PC-3 (cell line): ENCODE measurements around the gene DIO1. TPM values are rescaled to one million over a fixed set of nuclear protein-coding genes. Genes with fewer than 3 reads are reported as not detected.

Source experiments
- ATAC-seq: fragments of 200-7000 bp; cut with Tn5 transposase; 2 replicates; pipeline ENCODE4 v1.9.1; 2020; ENCODE audit warnings: mild to moderate bottlenecking, moderate library complexity
- BruUV-seq: library from RNA; stranded (reverse); fragments of 400-500 nt; replicated peaks from 2 replicates; lab custom pipeline; 2021; lab: Mats Ljungman, UMichigan
- CTCF ChIA-PET: fragments of 300-600 bp; sonication (Branson Sonifier 250); formaldehyde crosslinking; loops from one replicate; lab custom pipeline; 2022; ENCODE audit warnings: antibody characterized with exemption; lab: Charles Lee
- POLR2A ChIA-PET: fragments of 300-600 bp; sonication (Branson Sonifier 250); formaldehyde crosslinking; loops from one replicate; lab custom pipeline; 2022; ENCODE audit warnings: antibody characterized with exemption; ENCODE audit not compliant: unreplicated experiment; lab: Charles Lee
- DNase-seq: peaks from one replicate; pipeline ENCODE4 v3.0.0-alpha.2; 2015
- H2AFZ ChIP-seq: fragments of 300-600 bp; sonication (generic); 2 replicates; pipeline ENCODE4 v1.6.0; 2016; ENCODE audit warnings: antibody characterized with exemption, low read length
- H3F3A ChIP-seq: fragments of 300-600 bp; sonication (generic); one replicate; pipeline ENCODE4 v1.6.0; 2017; ENCODE audit warnings: antibody characterized with exemption, low read length, control low read depth, mild to moderate bottlenecking; ENCODE audit not compliant: unreplicated experiment
- H3K27ac ChIP-seq: fragments of 300-600 bp; sonication (generic); 2 replicates; pipeline ENCODE4 v1.5.1; 2016; ENCODE audit warnings: mild to moderate bottlenecking, low read length
- H3K27me3 ChIP-seq: fragments of 300-600 bp; sonication (generic); 2 replicates; pipeline ENCODE4 v1.6.1; 2016; ENCODE audit warnings: low read length, mixed read lengths
- H3K36me3 ChIP-seq: fragments of 300-600 bp; sonication (generic); 2 replicates; pipeline ENCODE4 v1.6.1; 2016; ENCODE audit warnings: low read depth, mixed run types, low read length, mixed read lengths
- H3K4me1 ChIP-seq: fragments of 300-600 bp; sonication (generic); 2 replicates; pipeline ENCODE4 v1.5.1; 2016; ENCODE audit warnings: low read length; ENCODE audit not compliant: insufficient read depth
- H3K4me2 ChIP-seq: fragments of 300-600 bp; sonication (generic); 2 replicates; pipeline ENCODE4 v1.6.0; 2016; ENCODE audit warnings: low read length
- H3K4me3 ChIP-seq: fragments of 300-600 bp; sonication (generic); 2 replicates; pipeline ENCODE4 v1.5.1; 2016; ENCODE audit warnings: mild to moderate bottlenecking, low read length, mixed read lengths
- H3K79me2 ChIP-seq: fragments of 300-600 bp; sonication (generic); 2 replicates; pipeline ENCODE4 v1.6.1; 2017; ENCODE audit warnings: low read length, mixed read lengths
- H3K9ac ChIP-seq: fragments of 300-600 bp; sonication (generic); 2 replicates; pipeline ENCODE4 v1.6.0; 2016; ENCODE audit warnings: mild to moderate bottlenecking, low read length
- H3K9me2 ChIP-seq: fragments of 300-600 bp; sonication (generic); replicated peaks from 2 replicates; pipeline ENCODE4 v1.6.1; 2016; ENCODE audit warnings: mixed run types, low read length, mixed read lengths
- H3K9me3 ChIP-seq: fragments of 300-600 bp; sonication (generic); 2 replicates; pipeline ENCODE4 v1.6.1; 2016; ENCODE audit warnings: low read length, mixed read lengths
- H4K20me1 ChIP-seq: fragments of 300-600 bp; sonication (generic); 2 replicates; pipeline ENCODE4 v1.6.1; 2016; ENCODE audit warnings: low read length, mixed read lengths
- EZH2 ChIP-seq: fragments of 300-600 bp; sonication (generic); IDR thresholded peaks from one replicate; pipeline ENCODE4 v1.6.1; 2017; ENCODE audit warnings: antibody characterized with exemption, mild to moderate bottlenecking, low read length; ENCODE audit not compliant: unreplicated experiment
- EZH2phosphoT487 ChIP-seq: fragments of 300-600 bp; sonication (generic); IDR thresholded peaks from 2 replicates; pipeline ENCODE4 v1.6.1; 2018; ENCODE audit warnings: mild to moderate bottlenecking, antibody characterized with exemption, low read length, borderline replicate concordance
- intact Hi-C: fragments of 100-400 bp; cut with micrococcal nuclease; formaldehyde crosslinking; loops from 2 replicates; pipeline ENCODE4 v1.9.0; 2023
- total RNA-seq: library from RNA; depleted of rRNA; stranded (reverse); fragments of >200 nt; gene quantifications from 2 replicates; pipeline ENCODE4 v1.2.3, GENCODE V29; 2014
- TF ChIP-seq, protein P1 (sequence below): fragments of 300-600 bp; sonication (generic); conservative IDR thresholded peaks from 2 replicates; pipeline ENCODE4 v1.5.1; 2017; ENCODE audit warnings: antibody characterized with exemption, low read depth, mild to moderate bottlenecking, low read length

The DIO1 gene
- total RNA-seq, 1 experiment from 2014 or later = not detected

DNA sequence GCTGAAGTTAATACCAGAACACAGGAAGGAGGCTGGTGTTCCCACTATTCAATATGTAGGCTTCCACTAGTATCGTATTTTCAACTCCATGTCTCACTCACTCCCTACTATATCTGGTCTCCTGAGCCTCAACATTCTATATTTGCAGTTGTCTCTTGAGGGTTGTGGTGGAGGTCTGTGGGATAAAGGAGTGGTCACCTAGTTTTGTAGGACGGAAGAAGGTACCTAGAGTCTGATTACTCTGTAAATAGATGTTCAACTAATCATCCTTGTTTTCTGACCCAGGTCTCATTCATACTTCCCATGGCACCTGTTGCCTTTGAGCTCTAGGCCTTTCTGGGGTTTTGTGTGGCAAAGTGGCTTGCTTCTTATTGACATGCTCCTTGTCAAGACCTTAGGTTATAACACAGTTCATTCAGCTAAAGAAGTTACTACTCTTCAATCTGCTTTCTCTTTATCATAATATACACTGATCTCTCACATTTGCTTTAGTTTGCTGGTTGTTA, 33.4 kb downstream of the DIO1 start:
- DNase-seq (no peak), ATAC-seq (no peak)
- no peaks in the 10 kb centered on the region for H3F3A ChIP-seq
- no peaks in the 10 kb centered on the region for H4K20me1 ChIP-seq
- no peaks in the 10 kb centered on the region for H3K9me3 ChIP-seq
- no peak overlapping the region for H3K27ac ChIP-seq
- no peak overlapping the region for H2AFZ ChIP-seq
- TF ChIP-seq EZH2phosphoT487 = no peak
- no peak for TF ChIP-seq EZH2
- TF ChIP-seq, protein P1, sequence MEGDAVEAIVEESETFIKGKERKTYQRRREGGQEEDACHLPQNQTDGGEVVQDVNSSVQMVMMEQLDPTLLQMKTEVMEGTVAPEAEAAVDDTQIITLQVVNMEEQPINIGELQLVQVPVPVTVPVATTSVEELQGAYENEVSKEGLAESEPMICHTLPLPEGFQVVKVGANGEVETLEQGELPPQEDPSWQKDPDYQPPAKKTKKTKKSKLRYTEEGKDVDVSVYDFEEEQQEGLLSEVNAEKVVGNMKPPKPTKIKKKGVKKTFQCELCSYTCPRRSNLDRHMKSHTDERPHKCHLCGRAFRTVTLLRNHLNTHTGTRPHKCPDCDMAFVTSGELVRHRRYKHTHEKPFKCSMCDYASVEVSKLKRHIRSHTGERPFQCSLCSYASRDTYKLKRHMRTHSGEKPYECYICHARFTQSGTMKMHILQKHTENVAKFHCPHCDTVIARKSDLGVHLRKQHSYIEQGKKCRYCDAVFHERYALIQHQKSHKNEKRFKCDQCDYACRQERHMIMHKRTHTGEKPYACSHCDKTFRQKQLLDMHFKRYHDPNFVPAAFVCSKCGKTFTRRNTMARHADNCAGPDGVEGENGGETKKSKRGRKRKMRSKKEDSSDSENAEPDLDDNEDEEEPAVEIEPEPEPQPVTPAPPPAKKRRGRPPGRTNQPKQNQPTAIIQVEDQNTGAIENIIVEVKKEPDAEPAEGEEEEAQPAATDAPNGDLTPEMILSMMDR = no peak
- no peaks in the 10 kb centered on the region for H3K4me1 ChIP-seq
- H3K36me3 ChIP-seq = peaks cover 17% of the 10 kb centered on the region; the same call in 1 of the 2 replicates
- no peak overlapping the region for H3K9ac ChIP-seq
- no peak overlapping the region for H3K4me2 ChIP-seq
- H3K79me2 ChIP-seq = no peaks in the 10 kb centered on the region
- ChIA-PET CTCF (no interaction called here), POLR2A (no interaction called here)
- H3K9me2 ChIP-seq = no peaks in the 10 kb centered on the region
- no peaks in the 10 kb centered on the region for H3K27me3 ChIP-seq
- H3K4me3 ChIP-seq = no peak overlapping the region
- intact Hi-C loops = no loop called here
- BruUV-seq = no TSS peak

DNA sequence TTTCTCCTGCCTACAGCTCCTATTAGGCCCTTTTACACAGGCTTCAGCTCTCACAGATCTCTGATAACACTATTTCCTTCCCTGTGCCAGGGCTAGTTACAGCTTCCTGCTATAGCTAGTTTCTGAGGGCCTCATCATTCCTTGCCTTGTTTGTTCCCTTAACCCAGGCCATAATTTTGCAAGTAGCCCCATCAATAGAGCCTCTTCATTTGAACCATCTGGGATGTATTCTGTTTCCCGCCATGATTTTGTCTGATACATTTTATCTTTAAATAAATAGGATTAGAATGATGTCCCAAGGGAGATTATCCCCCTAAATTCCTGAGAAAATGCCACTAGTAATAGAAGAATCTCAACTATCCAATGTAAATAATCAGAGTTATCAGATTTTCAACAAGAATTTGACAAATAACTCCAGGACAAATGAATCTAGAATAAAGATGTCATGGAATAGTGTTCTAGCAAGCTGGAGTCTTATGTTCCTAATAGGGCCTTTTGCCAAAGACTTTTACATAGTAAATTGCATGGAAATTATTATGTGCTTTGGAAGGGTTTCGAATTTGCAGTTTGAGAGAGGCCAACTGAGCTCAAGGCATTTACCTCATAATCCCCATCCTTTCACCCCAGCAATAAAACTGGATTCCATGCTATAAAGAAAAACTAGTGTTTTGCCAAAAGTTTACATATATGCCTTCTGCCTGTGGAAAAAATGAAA, 35.4 kb downstream of the DIO1 start:
- no peak overlapping the region for H2AFZ ChIP-seq
- no peaks in the 10 kb centered on the region for H3F3A ChIP-seq
- H3K27ac ChIP-seq = no peak overlapping the region
- POLR2A ChIA-PET = no interaction called here
- peaks cover 17% of the 10 kb centered on the region for H3K36me3 ChIP-seq
- H3K9me2 ChIP-seq = no peaks in the 10 kb centered on the region
- DNase-seq (no peak), ATAC-seq (no peak)
- TF ChIP-seq EZH2phosphoT487 = no peak
- no peak for TF ChIP-seq EZH2
- TF ChIP-seq, protein P1 = no peak
- intact Hi-C loops = no loop called here
- H3K9ac ChIP-seq = no peak overlapping the region
- H3K79me2 ChIP-seq = no peaks in the 10 kb centered on the region
- peaks cover 6% of the 10 kb centered on the region; the same call in 1 of the 2 replicates for H3K9me3 ChIP-seq
- H3K4me3 ChIP-seq = no peak overlapping the region
- BruUV-seq = TSS peak; percentile 8
- H3K4me2 ChIP-seq = no peak overlapping the region
- no peaks in the 10 kb centered on the region for H4K20me1 ChIP-seq
- H3K27me3 ChIP-seq = no peaks in the 10 kb centered on the region
- no peaks in the 10 kb centered on the region for H3K4me1 ChIP-seq
- CTCF ChIA-PET = no interaction called here

DNA sequence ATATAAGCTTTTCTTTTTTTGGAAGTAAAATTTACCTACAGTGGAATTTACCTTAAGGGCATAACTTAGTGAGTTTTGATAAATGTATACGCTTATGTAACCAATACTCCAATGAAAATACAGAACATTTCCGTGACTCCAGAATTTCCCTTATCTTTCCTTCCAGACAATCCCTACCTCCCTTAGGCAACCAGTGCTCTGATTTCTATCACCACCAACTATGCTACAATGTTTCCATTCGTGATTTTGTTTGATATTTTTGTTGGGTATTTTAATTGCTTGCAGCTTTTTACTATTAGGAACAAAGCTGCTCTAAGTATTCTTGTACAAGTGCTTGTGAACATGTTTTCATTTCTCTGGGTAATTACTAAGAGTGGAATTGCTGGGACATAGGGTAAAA, 36.9 kb downstream of the DIO1 start:
- no peaks in the 10 kb centered on the region for H4K20me1 ChIP-seq

More for the DNA sequence above, 36.9 kb downstream of the DIO1 start:
- CTCF ChIA-PET = no interaction called here
- TF ChIP-seq EZH2 (no peak), EZH2phosphoT487 (no peak)
- TF ChIP-seq, protein P1 = no peak
- Histone ChIP-seq H3K4me1 (no peaks in the 10 kb centered on the region), H3K9me3 (peaks cover 11% of the 10 kb centered on the region; the same call in 1 of the 2 replicates), H3K9ac (no peak overlapping the region), H3K36me3 (peaks cover 26% of the 10 kb centered on the region), H3K9me2 (no peaks in the 10 kb centered on the region), H3K27me3 (no peaks in the 10 kb centered on the region), H2AFZ (no peak overlapping the region), H3K79me2 (no peaks in the 10 kb centered on the region), H3K4me3 (no peak overlapping the region), H3K4me2 (no peak overlapping the region), H3K27ac (no peak overlapping the region), H3F3A (no peaks in the 10 kb centered on the region)
- BruUV-seq = no TSS peak
- POLR2A ChIA-PET = no interaction called here
- DNase-seq = no peak
- intact Hi-C loops = no loop called here
- no peak for ATAC-seq
